ENCODE measurements around the gene DHRS12. TPM values are rescaled to one million over a fixed set of nuclear protein-coding genes. Genes with fewer than 3 reads are reported as not detected.

The DHRS12 gene
- total RNA-seq, 1 experiment from 2014 or later = 10.9 TPM

DNA sequence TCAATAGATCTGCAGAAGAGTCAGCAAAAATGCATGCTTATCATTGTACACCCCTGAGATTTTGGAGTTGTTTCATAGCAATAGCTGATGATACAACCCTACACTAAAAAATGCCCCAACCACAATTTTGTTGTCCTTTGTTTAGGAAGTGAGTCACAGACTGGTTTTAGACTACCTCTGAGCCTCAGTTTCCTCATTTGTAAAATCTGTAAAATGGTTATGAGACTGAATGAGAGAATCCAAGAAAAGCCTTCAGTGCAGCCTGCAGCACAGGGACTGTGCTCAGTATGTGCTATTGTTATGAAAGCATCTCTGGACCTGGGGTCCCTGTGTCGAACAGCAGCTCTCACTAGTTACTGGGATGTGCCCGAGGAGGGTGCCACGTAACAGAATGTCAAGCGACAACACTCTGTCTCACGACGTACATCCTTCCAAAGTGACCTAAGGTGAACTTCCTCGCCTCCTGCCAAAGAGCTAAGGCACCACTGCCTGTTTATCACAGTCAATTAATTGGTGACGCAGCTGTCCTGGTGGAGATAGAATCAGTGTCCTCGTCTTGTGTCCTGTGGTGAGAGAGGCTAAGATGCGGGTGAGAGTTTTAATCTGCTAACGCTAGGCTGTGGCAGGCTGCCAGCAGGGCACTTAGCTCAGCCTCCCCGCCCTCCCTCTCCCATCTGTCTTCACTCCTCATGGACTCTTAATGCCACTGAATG, 18.1 kb downstream of the DHRS12 start:
- Histone ChIP-seq H3K9me2 (replicated peaks; ENCODE audit: insufficient read depth, low read length) (no peaks in the 10 kb centered on the region), H3K9ac (ENCODE audit: low read length) (no peak overlapping the region), H3K79me2 (ENCODE audit: low read length) (no peaks in the 10 kb centered on the region), H3K9me3 (ENCODE audit: low read length) (no peaks in the 10 kb centered on the region), H3K27ac (ENCODE audit: low read length) (no peak overlapping the region), H3K36me3 (ENCODE audit: insufficient read depth, low read length) (no peaks in the 10 kb centered on the region), H3K4me3 (ENCODE audit: low read length) (no peak overlapping the region), H2AFZ (ENCODE audit: low read length) (no peak overlapping the region), H3K4me2 (ENCODE audit: low read depth, low read length, poor library complexity, severe bottlenecking) (no peak overlapping the region), H3K27me3 (ENCODE audit: low read length) (no peaks in the 10 kb centered on the region), H4K20me1 (ENCODE audit: insufficient read depth, low read depth, low read length) (0 out of 2 replicates have a peak, but pooled peaks cover 3% of the 10 kb centered on the region), H3K4me1 (ENCODE audit: low read length) (peaks cover 5% of the 10 kb centered on the region; the same call in 1 of the 2 replicates)
- DNase-seq = no peak

DNA sequence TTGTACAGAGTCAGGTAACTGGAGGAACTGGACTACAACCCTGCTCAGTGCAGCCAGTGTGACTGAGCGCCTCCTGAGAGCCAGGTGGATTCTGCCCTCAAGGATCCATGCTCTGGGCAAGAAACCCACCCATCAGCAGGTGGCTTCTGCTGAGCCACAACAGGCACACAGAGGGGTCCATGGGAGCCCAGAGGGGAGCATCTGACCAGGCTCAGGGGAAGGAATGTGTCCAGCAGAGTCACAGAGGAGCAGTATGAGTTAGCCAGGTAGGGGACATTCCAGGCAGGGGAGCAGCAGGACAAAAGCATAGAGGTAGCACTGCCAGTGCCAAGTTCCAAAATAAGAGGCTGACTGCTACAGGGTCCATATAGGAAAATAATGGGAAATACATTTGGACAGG, 19.9 kb downstream of the DHRS12 start:
- H3K9me2 ChIP-seq (replicated peaks; ENCODE audit: insufficient read depth, low read length) = no peaks in the 10 kb centered on the region
- H3K4me3 ChIP-seq (ENCODE audit: low read length) = no peak overlapping the region
- DNase-seq = no peak
- peaks cover 5% of the 10 kb centered on the region; the same call in 1 of the 2 replicates for H3K4me1 ChIP-seq (ENCODE audit: low read length)
- H3K9me3 ChIP-seq (ENCODE audit: low read length) = no peaks in the 10 kb centered on the region
- 0 out of 2 replicates have a peak, but pooled peaks cover 3% of the 10 kb centered on the region for H4K20me1 ChIP-seq (ENCODE audit: insufficient read depth, low read depth, low read length)
- H2AFZ ChIP-seq (ENCODE audit: low read length) = no peak overlapping the region
- H3K79me2 ChIP-seq (ENCODE audit: low read length) = no peaks in the 10 kb centered on the region
- no peak overlapping the region for H3K27ac ChIP-seq (ENCODE audit: low read length)
- no peak overlapping the region for H3K4me2 ChIP-seq (ENCODE audit: low read depth, low read length, poor library complexity, severe bottlenecking)
- H3K27me3 ChIP-seq (ENCODE audit: low read length) = no peaks in the 10 kb centered on the region
- H3K9ac ChIP-seq (ENCODE audit: low read length) = no peak overlapping the region
- H3K36me3 ChIP-seq (ENCODE audit: insufficient read depth, low read length) = no peaks in the 10 kb centered on the region

GRCh38 chr13:51783428-51784094, 20.4 kb downstream of the DHRS12 start:
- no peak overlapping the region for H3K4me3 ChIP-seq (ENCODE audit: low read length)
- no peaks in the 10 kb centered on the region for H3K36me3 ChIP-seq (ENCODE audit: insufficient read depth, low read length)
- no peaks in the 10 kb centered on the region for H3K79me2 ChIP-seq (ENCODE audit: low read length)
- peaks cover 5% of the 10 kb centered on the region; the same call in 1 of the 2 replicates for H3K4me1 ChIP-seq (ENCODE audit: low read length)
- H3K9ac ChIP-seq (ENCODE audit: low read length) = no peak overlapping the region
- H4K20me1 ChIP-seq (ENCODE audit: insufficient read depth, low read depth, low read length) = 0 out of 2 replicates have a peak, but pooled peaks cover 3% of the 10 kb centered on the region
- no peaks in the 10 kb centered on the region for H3K9me2 ChIP-seq (replicated peaks; ENCODE audit: insufficient read depth, low read length)
- H3K27me3 ChIP-seq (ENCODE audit: low read length) = no peaks in the 10 kb centered on the region
- no peak overlapping the region for H3K4me2 ChIP-seq (ENCODE audit: low read depth, low read length, poor library complexity, severe bottlenecking)
- no peak for DNase-seq
- H3K9me3 ChIP-seq (ENCODE audit: low read length) = no peaks in the 10 kb centered on the region
- no peak overlapping the region for H2AFZ ChIP-seq (ENCODE audit: low read length)
- H3K27ac ChIP-seq (ENCODE audit: low read length) = no peak overlapping the region

GRCh38 chr13:51782026-51782710, 21.8 kb downstream of the DHRS12 start:
- H3K9ac ChIP-seq (ENCODE audit: low read length) = no peak overlapping the region
- no peaks in the 10 kb centered on the region for H3K79me2 ChIP-seq (ENCODE audit: low read length)
- no peak overlapping the region for H3K27ac ChIP-seq (ENCODE audit: low read length)
- no peak overlapping the region for H3K4me2 ChIP-seq (ENCODE audit: low read depth, low read length, poor library complexity, severe bottlenecking)
- no peak for DNase-seq
- no peak overlapping the region for H2AFZ ChIP-seq (ENCODE audit: low read length)
- peaks cover 5% of the 10 kb centered on the region; the same call in 1 of the 2 replicates for H3K4me1 ChIP-seq (ENCODE audit: low read length)
- no peaks in the 10 kb centered on the region for H3K36me3 ChIP-seq (ENCODE audit: insufficient read depth, low read length)
- H4K20me1 ChIP-seq (ENCODE audit: insufficient read depth, low read depth, low read length) = 0 out of 2 replicates have a peak, but pooled peaks cover 3% of the 10 kb centered on the region
- no peaks in the 10 kb centered on the region for H3K27me3 ChIP-seq (ENCODE audit: low read length)
- no peak overlapping the region for H3K4me3 ChIP-seq (ENCODE audit: low read length)
- no peaks in the 10 kb centered on the region for H3K9me2 ChIP-seq (replicated peaks; ENCODE audit: insufficient read depth, low read length)
- no peaks in the 10 kb centered on the region for H3K9me3 ChIP-seq (ENCODE audit: low read length)

GRCh38 chr13:51781246-51782022, 22.5 kb downstream of the DHRS12 start:
- Histone ChIP-seq H4K20me1 (ENCODE audit: insufficient read depth, low read depth, low read length) (0 out of 2 replicates have a peak, but pooled peaks cover 3% of the 10 kb centered on the region), H3K9ac (ENCODE audit: low read length) (no peak overlapping the region), H3K4me2 (ENCODE audit: low read depth, low read length, poor library complexity, severe bottlenecking) (no peak overlapping the region), H2AFZ (ENCODE audit: low read length) (no peak overlapping the region), H3K36me3 (ENCODE audit: insufficient read depth, low read length) (no peaks in the 10 kb centered on the region), H3K4me3 (ENCODE audit: low read length) (no peak overlapping the region), H3K27me3 (ENCODE audit: low read length) (no peaks in the 10 kb centered on the region), H3K9me3 (ENCODE audit: low read length) (no peaks in the 10 kb centered on the region), H3K4me1 (ENCODE audit: low read length) (peaks cover 5% of the 10 kb centered on the region; the same call in 1 of the 2 replicates), H3K79me2 (ENCODE audit: low read length) (no peaks in the 10 kb centered on the region), H3K27ac (ENCODE audit: low read length) (no peak overlapping the region), H3K9me2 (replicated peaks; ENCODE audit: insufficient read depth, low read length) (no peaks in the 10 kb centered on the region)
- peak; percentile 59 for DNase-seq

- Histone ChIP-seq H3K4me3 (ENCODE audit: low read length) (no peak overlapping the region), H3K4me2 (ENCODE audit: low read depth, low read length, poor library complexity, severe bottlenecking) (no peak overlapping the region), H3K79me2 (ENCODE audit: low read length) (no peaks in the 10 kb centered on the region), H3K27me3 (ENCODE audit: low read length) (no peaks in the 10 kb centered on the region), H3K4me1 (ENCODE audit: low read length) (peaks cover 5% of the 10 kb centered on the region; the same call in 1 of the 2 replicates), H4K20me1 (ENCODE audit: insufficient read depth, low read depth, low read length) (0 out of 2 replicates have a peak, but pooled peaks cover 3% of the 10 kb centered on the region), H3K9me2 (replicated peaks; ENCODE audit: insufficient read depth, low read length) (no peaks in the 10 kb centered on the region), H3K27ac (ENCODE audit: low read length) (no peak overlapping the region), H3K9me3 (ENCODE audit: low read length) (no peaks in the 10 kb centered on the region), H3K36me3 (ENCODE audit: insufficient read depth, low read length) (no peaks in the 10 kb centered on the region), H3K9ac (ENCODE audit: low read length) (no peak overlapping the region), H2AFZ (ENCODE audit: low read length) (no peak overlapping the region)
- no peak for DNase-seq
Observed at GRCh38 chr13:51780099-51780498, 23.9 kb downstream of the DHRS12 start.

DNA sequence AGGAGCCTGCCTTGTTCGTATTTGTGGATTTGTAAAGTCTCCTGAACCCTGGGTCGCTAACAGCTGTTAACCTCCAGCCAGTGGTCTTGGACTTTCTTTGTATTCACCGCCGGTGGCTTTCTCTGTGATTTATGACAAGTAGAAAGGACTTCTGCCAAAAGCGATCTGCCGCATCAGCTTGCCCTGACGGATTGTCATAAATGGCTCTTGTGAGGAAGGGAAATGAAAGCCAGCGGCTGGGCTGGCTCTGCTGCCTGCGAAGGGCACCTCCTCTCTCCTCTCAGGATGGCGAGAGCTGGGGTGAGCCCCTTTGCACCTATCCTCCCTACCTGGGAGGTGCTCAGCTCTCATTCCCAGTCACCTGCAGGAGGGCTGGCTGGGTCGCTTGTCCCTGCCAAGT, 25.6 kb downstream of the DHRS12 start:
- H3K9ac ChIP-seq (ENCODE audit: low read length) = no peak overlapping the region
- H2AFZ ChIP-seq (ENCODE audit: low read length) = no peak overlapping the region
- no peaks in the 10 kb centered on the region for H3K9me3 ChIP-seq (ENCODE audit: low read length)
- no peaks in the 10 kb centered on the region for H3K79me2 ChIP-seq (ENCODE audit: low read length)
- no peak overlapping the region for H3K4me2 ChIP-seq (ENCODE audit: low read depth, low read length, poor library complexity, severe bottlenecking)
- H3K4me1 ChIP-seq (ENCODE audit: low read length) = peaks cover 5% of the 10 kb centered on the region; the same call in 1 of the 2 replicates
- no peaks in the 10 kb centered on the region for H3K27me3 ChIP-seq (ENCODE audit: low read length)
- no peaks in the 10 kb centered on the region for H3K36me3 ChIP-seq (ENCODE audit: insufficient read depth, low read length)
- 0 out of 2 replicates have a peak, but pooled peaks cover 3% of the 10 kb centered on the region for H4K20me1 ChIP-seq (ENCODE audit: insufficient read depth, low read depth, low read length)
- H3K27ac ChIP-seq (ENCODE audit: low read length) = no peak overlapping the region
- no peak for DNase-seq
- H3K4me3 ChIP-seq (ENCODE audit: low read length) = no peak overlapping the region
- no peaks in the 10 kb centered on the region for H3K9me2 ChIP-seq (replicated peaks; ENCODE audit: insufficient read depth, low read length)
